Measurements from ENCODE around the gene INTS3.

- TF ChIP-seq CTCF (conservative IDR thresholded peaks at IDR 0.05): no peak
- TF ChIP-seq ZFX (IDR thresholded peaks at IDR 0.05): no peak
Observed at GRCh38 chr1:153723687-153724086, 4.2 kb upstream of the INTS3 start.
